Body of pancreas (tissue), 4 donors: ENCODE data around the gene MRPL17.

Experiments
- CTCF ChIP-seq, 7 experiments: fragments of 450-650 bp in 4 of 7; fragments of 200-600 bp in 3 of 7; sonication (generic) in 3 of 7; IDR thresholded peaks; one replicate each; pipeline ENCODE4 v1.5.1; 2016 to 2019; ENCODE audit warnings: antibody characterized with exemption in 7 of 7
- POLR2A ChIP-seq, 3 donors: fragments of 450-650 bp; IDR thresholded peaks; one replicate each; pipeline ENCODE4 v1.6.1; 2016; ENCODE audit warnings: antibody characterized with exemption in 3 of 3, mild to moderate bottlenecking in 2 of 3

GRCh38 chr11:6682591-6682935, 577 bp downstream of the MRPL17 start:
- TF ChIP-seq CTCF (IDR thresholded peaks at IDR 0.05) (no peak), POLR2A (IDR thresholded peaks at IDR 0.05) (no peak)
